Measurements from ENCODE around the gene RPS16. TPM values are rescaled to one million over a fixed set of nuclear protein-coding genes. Genes with fewer than 3 reads are reported as not detected.

RPS16 gene
- total and polyA plus RNA-seq, 2 of the 13 experiments (the other 11 are each of a cell fraction or from before 2014, with no cell fraction given), result 488 to 2,583 TPM

GRCh38 chr19:39401549-39402345 lies 34.0 kb downstream of the RPS16 start (continued):
- TF ChIP-seq SP4 (CRISPR knock-in tag; IDR thresholded peaks at IDR 0.05) (peak; percentile 67; the same call in 1 of the 2 replicates), JUNB (CRISPR knock-in tag; IDR thresholded peaks at IDR 0.05; ENCODE audit: borderline replicate concordance) (peak; percentile 85; the same call in 1 of the 2 replicates), PITX1 (CRISPR knock-in tag; IDR thresholded peaks at IDR 0.05) (no peak), GABPA (IDR thresholded peaks at IDR 0.05; ENCODE audit: low read depth, low read length) (no peak), GABPA (CRISPR knock-in tag; IDR thresholded peaks at IDR 0.05; ENCODE audit: low read depth) (peak; percentile 69; the same call in 1 of the 2 replicates), CREM (IDR thresholded peaks at IDR 0.05) (peak; percentile 89), CREM (CRISPR knock-in tag; IDR thresholded peaks at IDR 0.05) (no peak), ZNF562 (CRISPR knock-in tag; IDR thresholded peaks at IDR 0.05; ENCODE audit: borderline replicate concordance) (no peak), MTF2 (CRISPR knock-in tag; IDR thresholded peaks at IDR 0.05; ENCODE audit: borderline replicate concordance) (no peak), ZNF234 (CRISPR knock-in tag; conservative IDR thresholded peaks at IDR 0.05) (no peak), NFKBIZ (CRISPR knock-in tag; IDR thresholded peaks at IDR 0.05) (no peak), HNRNPUL1 (IDR thresholded peaks at IDR 0.05; ENCODE audit: low read depth, low read length) (no peak), ATRX (CRISPR knock-in tag; IDR thresholded peaks at IDR 0.05; ENCODE audit: borderline replicate concordance) (no peak), ZNF724P (CRISPR knock-in tag; IDR thresholded peaks at IDR 0.05; ENCODE audit: borderline replicate concordance) (peak; percentile 73; the same call in 1 of the 2 replicates), HNF4G (IDR thresholded peaks at IDR 0.05; ENCODE audit: borderline replicate concordance, low read depth, low read length) (peak; percentile 72), HNF4G (CRISPR knock-in tag; IDR thresholded peaks at IDR 0.05; ENCODE audit: borderline replicate concordance, low read depth) (peak; percentile 89; the same call in 1 of the 2 replicates), ZNF777 (CRISPR knock-in tag; IDR thresholded peaks at IDR 0.05) (no peak; the same call in 1 of the 2 replicates), CCDC6 (CRISPR knock-in tag; IDR thresholded peaks at IDR 0.05) (no peak; the same call in none of the 2 replicates), HNF1B (CRISPR knock-in tag; IDR thresholded peaks at IDR 0.05) (peak; percentile 91), ZNF432 (CRISPR knock-in tag; IDR thresholded peaks at IDR 0.05; ENCODE audit: borderline replicate concordance) (no peak), RBM22 (optimal IDR thresholded peaks at IDR 0.05; ENCODE audit: low read length) (no peak), ZSCAN21 (CRISPR knock-in tag; IDR thresholded peaks at IDR 0.05; ENCODE audit: borderline replicate concordance) (peak; percentile 75), RCOR2 (CRISPR knock-in tag; IDR thresholded peaks at IDR 0.05) (peak; percentile 66)
- TF ChIP-seq, protein P1, sequence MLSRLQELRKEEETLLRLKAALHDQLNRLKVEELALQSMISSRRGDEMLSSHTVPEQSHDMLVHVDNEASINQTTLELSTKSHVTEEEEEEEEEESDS (CRISPR knock-in tag; IDR thresholded peaks at IDR 0.05; ENCODE audit: borderline replicate concordance), result peak; percentile 75; the same call in 1 of the 2 replicates
- TF ChIP-seq, protein P2, sequence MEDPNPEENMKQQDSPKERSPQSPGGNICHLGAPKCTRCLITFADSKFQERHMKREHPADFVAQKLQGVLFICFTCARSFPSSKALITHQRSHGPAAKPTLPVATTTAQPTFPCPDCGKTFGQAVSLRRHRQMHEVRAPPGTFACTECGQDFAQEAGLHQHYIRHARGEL (CRISPR knock-in tag; IDR thresholded peaks at IDR 0.05), result no peak
- TF ChIP-seq, protein P3, sequence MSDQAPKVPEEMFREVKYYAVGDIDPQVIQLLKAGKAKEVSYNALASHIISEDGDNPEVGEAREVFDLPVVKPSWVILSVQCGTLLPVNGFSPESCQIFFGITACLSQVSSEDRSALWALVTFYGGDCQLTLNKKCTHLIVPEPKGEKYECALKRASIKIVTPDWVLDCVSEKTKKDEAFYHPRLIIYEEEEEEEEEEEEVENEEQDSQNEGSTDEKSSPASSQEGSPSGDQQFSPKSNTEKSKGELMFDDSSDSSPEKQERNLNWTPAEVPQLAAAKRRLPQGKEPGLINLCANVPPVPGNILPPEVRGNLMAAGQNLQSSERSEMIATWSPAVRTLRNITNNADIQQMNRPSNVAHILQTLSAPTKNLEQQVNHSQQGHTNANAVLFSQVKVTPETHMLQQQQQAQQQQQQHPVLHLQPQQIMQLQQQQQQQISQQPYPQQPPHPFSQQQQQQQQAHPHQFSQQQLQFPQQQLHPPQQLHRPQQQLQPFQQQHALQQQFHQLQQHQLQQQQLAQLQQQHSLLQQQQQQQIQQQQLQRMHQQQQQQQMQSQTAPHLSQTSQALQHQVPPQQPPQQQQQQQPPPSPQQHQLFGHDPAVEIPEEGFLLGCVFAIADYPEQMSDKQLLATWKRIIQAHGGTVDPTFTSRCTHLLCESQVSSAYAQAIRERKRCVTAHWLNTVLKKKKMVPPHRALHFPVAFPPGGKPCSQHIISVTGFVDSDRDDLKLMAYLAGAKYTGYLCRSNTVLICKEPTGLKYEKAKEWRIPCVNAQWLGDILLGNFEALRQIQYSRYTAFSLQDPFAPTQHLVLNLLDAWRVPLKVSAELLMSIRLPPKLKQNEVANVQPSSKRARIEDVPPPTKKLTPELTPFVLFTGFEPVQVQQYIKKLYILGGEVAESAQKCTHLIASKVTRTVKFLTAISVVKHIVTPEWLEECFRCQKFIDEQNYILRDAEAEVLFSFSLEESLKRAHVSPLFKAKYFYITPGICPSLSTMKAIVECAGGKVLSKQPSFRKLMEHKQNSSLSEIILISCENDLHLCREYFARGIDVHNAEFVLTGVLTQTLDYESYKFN (CRISPR knock-in tag; conservative IDR thresholded peaks at IDR 0.05), result peak; percentile 94

Data from HepG2 (cell line).